Pancreas (tissue), 10 donors: ENCODE results near the gene PRR15L. TPM values are rescaled to one million over a fixed set of nuclear protein-coding genes. Genes with fewer than 3 reads are reported as not detected.

Experiments
- ATAC-seq, 4 donors: fragments of 200-7000 bp; cut with Tn5 transposase; one replicate each; pipeline versions ENCODE4 v1.8.0 to v1.9.1; 2020; ENCODE audit warnings: mild to moderate bottlenecking in 4 of 4, moderate library complexity in 4 of 4
- DNase-seq, 6 donors: peaks; one replicate each; pipeline ENCODE4 v3.0.0-alpha.2; 2020
- FAIRE-seq: peaks from 2 replicates; lab custom pipeline; 2012; peaks lifted over from hg19 to GRCh38; lab: Jason Lieb, UNC
- H3K27ac ChIP-seq, 4 donors: fragments of 200-600 bp; sonication (generic); 1 replicate in 3 of 4; 2 replicates in 1 of 4; pipeline versions ENCODE4 v1.5.0 to v1.8.0; 2020
- H3K27me3 ChIP-seq, 4 donors: fragments of 200-600 bp; one replicate each; pipeline ENCODE4 v1.8.0; 2021
- H3K36me3 ChIP-seq, 3 donors: fragments of 200-600 bp; sonication (generic) in 1 of 3; one replicate each; pipeline versions ENCODE4 v1.5.0 to v1.8.0; 2020 to 2021
- H3K4me1 ChIP-seq, 3 donors: fragments of 200-600 bp; one replicate each; pipeline ENCODE4 v1.8.0; 2021
- H3K4me3 ChIP-seq, 4 donors: fragments of 200-600 bp; sonication (generic) in 2 of 4; one replicate each; pipeline versions ENCODE4 v1.5.0 to v1.8.0; 2020 to 2021
- H3K9me3 ChIP-seq, 4 donors: fragments of 200-600 bp; one replicate each; pipeline ENCODE4 v1.8.0; 2021
- WGBS, 2 donors: extraction: QIAGEN DNeasy Blood & Tissue Kit; methylation state at CpG; one replicate each; pipeline ENCODE4 v1.1.7; 2013; 5-methylcytosine and 5-hydroxymethylcytosine counted together
- intact Hi-C, 3 donors: fragments of 100-400 bp; cut with DNase I; formaldehyde crosslinking; loops; one replicate each; pipeline versions ENCODE4 v1.11.1 to v1.14.2; 2022
- polyA plus RNA-seq, 2 donors: library from polyadenylated mRNA; stranded (reverse); fragments of 200-250 nt; gene quantifications; one replicate each; pipeline ENCODE4 v1.2.3, GENCODE V29; 2013
- total RNA-seq, 6 donors: library from RNA; stranded (reverse); fragmentation: NEBNext Ultra II Directional in 4 of 6; extraction: Animal tissue kit (Norgen Biotek cat#: 25700) in 4 of 6; gene quantifications; one replicate each; pipeline versions ENCODE4 v1.2.1 to v1.2.4, GENCODE V29; 2021 to 2023
- TF ChIP-seq, protein P1 (sequence below), 4 donors: fragments of 200-600 bp; sonication (generic) in 3 of 4; IDR thresholded peaks; one replicate each; pipeline versions ENCODE4 v1.5.0 to v1.8.0; 2021; ENCODE audit warnings: antibody characterized with exemption in 4 of 4
- donor health status: healthy with polysubstance abuse.
- donor health status: DM: no; HTN: no; CAD: no; lungs with moderate emphysema.
- donor health status: DM: no; HTN: no; CAD: no.
- donor health status: control.
- donor health status: control.
- donor health status: Bipolar disorder and iron deficiency.
- donor health status: DM: yes; HTN: yes; CAD: no.
- donor health status: DM: no; HTN: no; CAD: no.
- donor health status: DM: no; HTN: no; CAD: no.
- donor health status: DM: yes; HTN: yes; CAD: no.

The PRR15L gene
- total and polyA plus RNA-seq, 8 donors = 26.6 to 68.6 (median 49.8) TPM

DNA sequence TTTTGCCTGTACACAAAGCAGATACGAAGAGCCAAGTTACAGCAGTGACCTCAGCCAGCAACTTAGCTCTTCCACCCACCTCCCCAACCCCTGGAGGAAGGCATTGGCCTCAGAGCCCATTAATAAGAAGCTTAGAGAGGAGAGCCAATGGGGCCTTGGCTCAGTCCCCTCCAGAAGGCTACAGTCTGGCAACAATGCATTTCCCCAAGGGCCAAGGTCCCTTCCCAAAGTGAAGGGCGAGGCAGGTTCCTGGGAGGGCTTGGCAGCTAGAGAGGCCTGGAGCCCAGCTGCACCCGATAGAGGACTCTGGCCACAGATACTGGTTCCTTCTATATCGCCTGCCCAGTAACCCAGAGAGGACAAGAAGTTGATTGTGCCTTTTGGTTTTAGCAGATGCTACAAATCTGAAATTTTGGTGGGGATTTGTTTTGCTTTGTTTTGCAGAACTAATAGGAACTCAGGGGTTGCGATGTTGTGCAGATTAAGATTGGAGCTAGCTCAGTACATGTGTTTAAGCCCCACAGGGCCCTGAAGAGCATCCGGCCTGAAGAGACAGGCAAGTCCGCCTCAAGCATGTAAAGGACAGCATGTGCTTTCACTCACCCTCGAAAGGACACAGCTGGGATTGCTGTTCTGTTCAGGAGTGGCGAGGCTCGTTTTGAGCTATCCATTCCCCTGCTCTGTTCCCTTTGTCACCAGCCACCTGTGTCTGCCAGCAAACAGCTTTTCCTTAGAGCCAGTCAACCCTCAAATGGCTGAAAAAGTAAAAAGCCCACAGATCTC is 28.3 kb downstream of the PRR15L start:
- WGBS, 2 donors = 76 to 80% methylated on average over 10 of the region's 10 CpGs
- peak in 1 of 4 donors; percentile 21 for ATAC-seq
- Histone ChIP-seq H3K27me3 (no peaks in the 10 kb centered on the region), H3K9me3 (no peaks in the 10 kb centered on the region), H3K27ac (no peak overlapping the region), H3K4me1 (no peaks in the 10 kb centered on the region), H3K36me3 (peaks cover 0 to 21% (median 0%) of the 10 kb centered on the region in 3 donors), H3K4me3 (no peak overlapping the region)
- no peak for FAIRE-seq
- no peak for DNase-seq
- TF ChIP-seq, protein P1, sequence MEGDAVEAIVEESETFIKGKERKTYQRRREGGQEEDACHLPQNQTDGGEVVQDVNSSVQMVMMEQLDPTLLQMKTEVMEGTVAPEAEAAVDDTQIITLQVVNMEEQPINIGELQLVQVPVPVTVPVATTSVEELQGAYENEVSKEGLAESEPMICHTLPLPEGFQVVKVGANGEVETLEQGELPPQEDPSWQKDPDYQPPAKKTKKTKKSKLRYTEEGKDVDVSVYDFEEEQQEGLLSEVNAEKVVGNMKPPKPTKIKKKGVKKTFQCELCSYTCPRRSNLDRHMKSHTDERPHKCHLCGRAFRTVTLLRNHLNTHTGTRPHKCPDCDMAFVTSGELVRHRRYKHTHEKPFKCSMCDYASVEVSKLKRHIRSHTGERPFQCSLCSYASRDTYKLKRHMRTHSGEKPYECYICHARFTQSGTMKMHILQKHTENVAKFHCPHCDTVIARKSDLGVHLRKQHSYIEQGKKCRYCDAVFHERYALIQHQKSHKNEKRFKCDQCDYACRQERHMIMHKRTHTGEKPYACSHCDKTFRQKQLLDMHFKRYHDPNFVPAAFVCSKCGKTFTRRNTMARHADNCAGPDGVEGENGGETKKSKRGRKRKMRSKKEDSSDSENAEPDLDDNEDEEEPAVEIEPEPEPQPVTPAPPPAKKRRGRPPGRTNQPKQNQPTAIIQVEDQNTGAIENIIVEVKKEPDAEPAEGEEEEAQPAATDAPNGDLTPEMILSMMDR (IDR thresholded peaks at IDR 0.05) = no peak
- intact Hi-C loops = no loop called here

DNA sequence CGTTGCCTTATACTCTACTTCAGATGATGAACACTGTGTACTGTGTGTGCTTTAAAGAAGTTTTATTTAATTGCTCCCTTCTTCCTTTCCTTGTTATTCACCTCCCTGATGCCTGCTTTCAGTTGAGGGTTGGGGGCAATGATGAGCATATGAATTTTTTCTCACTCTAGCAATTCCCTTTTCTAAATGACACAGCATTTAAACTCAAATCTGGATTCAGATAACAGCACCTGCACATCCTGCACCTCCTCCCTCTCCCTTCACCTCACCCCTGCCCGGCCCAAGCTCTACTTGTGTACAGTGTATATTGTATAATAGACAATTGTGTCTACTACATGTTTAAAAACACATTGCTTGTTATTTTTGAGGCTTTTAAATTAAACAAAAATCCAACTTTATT is 29.3 kb downstream of the PRR15L start:
- Histone ChIP-seq H3K4me3 (no peak overlapping the region), H3K27ac (no peak overlapping the region), H3K27me3 (no peaks in the 10 kb centered on the region), H3K36me3 (peaks cover 0 to 23% (median 0%) of the 10 kb centered on the region in 3 donors), H3K4me1 (no peaks in the 10 kb centered on the region), H3K9me3 (no peaks in the 10 kb centered on the region)
- DNase-seq (no peak), ATAC-seq (no peak), FAIRE-seq (no peak)
- TF ChIP-seq, protein P1 (IDR thresholded peaks at IDR 0.05) = no peak
- WGBS, 2 donors = 69 to 72% methylated on average over 2 of the region's 2 CpGs
- intact Hi-C loops = no loop called here

DNA sequence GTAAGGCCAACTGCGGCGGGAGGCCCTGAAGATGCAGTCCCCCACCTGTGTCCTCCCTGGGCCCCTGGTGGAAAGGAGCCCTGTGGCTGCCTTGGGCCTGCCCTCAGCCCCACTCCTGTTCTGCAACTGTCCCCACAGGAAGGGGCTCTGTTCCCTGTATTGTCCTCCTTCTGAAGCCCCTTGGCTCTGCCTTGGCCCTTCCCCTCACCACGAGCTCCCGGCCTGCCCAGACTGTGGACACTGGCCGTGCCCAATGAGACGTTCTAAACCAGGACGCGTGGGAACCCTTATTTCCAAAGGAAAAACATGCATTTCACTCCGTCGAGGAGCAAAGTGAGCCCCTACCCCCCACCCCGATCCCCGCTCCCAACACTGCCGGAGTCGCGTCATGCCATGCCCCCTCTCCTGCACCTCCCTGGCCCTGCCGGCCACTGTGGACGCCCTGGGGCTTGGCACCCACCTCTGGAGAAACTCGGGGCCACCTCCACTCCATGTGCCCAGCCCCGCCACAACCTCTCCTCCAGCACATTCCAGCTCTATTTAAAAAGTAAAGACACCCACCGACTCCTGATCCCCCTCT is 29.8 kb downstream of the PRR15L start:
- FAIRE-seq (no peak), ATAC-seq (no peak), DNase-seq (no peak)
- Histone ChIP-seq H3K4me3 (no peak overlapping the region), H3K36me3 (peaks cover 0 to 23% (median 0%) of the 10 kb centered on the region in 3 donors), H3K4me1 (no peaks in the 10 kb centered on the region), H3K9me3 (no peaks in the 10 kb centered on the region), H3K27ac (no peak overlapping the region), H3K27me3 (no peaks in the 10 kb centered on the region)
- TF ChIP-seq, protein P1 (IDR thresholded peaks at IDR 0.05) = no peak
- 92 to 95% methylated on average over 20 of the region's 20 CpGs for WGBS, 2 donors
- intact Hi-C loops = no loop called here

DNA sequence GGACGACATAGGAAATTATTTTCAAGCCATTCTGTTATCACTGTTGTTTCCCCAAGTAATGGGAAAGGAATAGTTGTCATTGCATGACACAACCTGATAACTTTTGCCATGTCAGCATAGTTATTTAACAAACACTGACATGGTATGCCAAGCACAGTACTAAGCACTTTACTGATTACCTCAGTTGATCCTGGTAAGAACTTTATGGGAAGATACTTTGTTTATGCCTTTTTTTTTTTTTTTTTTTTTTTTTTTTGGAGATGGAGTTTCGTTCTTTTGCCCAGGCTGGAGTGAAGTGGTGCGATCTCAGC is 32.0 kb downstream of the PRR15L start:
- H3K27me3 ChIP-seq = no peaks in the 10 kb centered on the region
- peaks cover 0 to 23% (median 0%) of the 10 kb centered on the region in 3 donors for H3K36me3 ChIP-seq
- no peaks in the 10 kb centered on the region for H3K9me3 ChIP-seq
- FAIRE-seq = no peak
- H3K4me1 ChIP-seq = no peaks in the 10 kb centered on the region
- DNase-seq = no peak
- ATAC-seq = no peak
- WGBS, 2 donors = 70 to 73% methylated on average over 3 of the region's 3 CpGs
- TF ChIP-seq, protein P1 (IDR thresholded peaks at IDR 0.05) = no peak
- intact Hi-C loops = no loop called here
- no peak overlapping the region for H3K4me3 ChIP-seq
- no peak overlapping the region for H3K27ac ChIP-seq
